Colonic mucosa (tissue), 4 donors: ENCODE measurements around the gene GTF3C1. TPM values are rescaled to one million over a fixed set of nuclear protein-coding genes. Genes with fewer than 3 reads are reported as not detected.

Experiments used
- DNase-seq: peaks from one replicate; pipeline ENCODE4 v3.0.0-alpha.2; 2020
- H3K27ac ChIP-seq: fragments of 200-600 bp; one replicate; pipeline ENCODE4 v1.8.0; 2021
- H3K27me3 ChIP-seq: fragments of 200-600 bp; one replicate; pipeline ENCODE4 v1.8.0; 2021
- H3K36me3 ChIP-seq: fragments of 200-600 bp; one replicate; pipeline ENCODE4 v1.8.0; 2021
- H3K4me1 ChIP-seq: fragments of 200-600 bp; one replicate; pipeline ENCODE4 v1.8.0; 2021; ENCODE audit warnings: mild to moderate bottlenecking
- H3K4me3 ChIP-seq: fragments of 200-600 bp; one replicate; pipeline ENCODE4 v1.8.0; 2021
- H3K9ac ChIP-seq, 2 donors: one replicate each; pipeline ENCODE4 v1.7.0; 2013; ENCODE audit warnings: control low read depth in 2 of 2, low read depth in 2 of 2, low read length in 2 of 2
- H3K9me3 ChIP-seq: fragments of 200-600 bp; one replicate; pipeline ENCODE4 v1.8.0; 2021
- intact Hi-C: fragments of 100-400 bp; cut with DNase I; formaldehyde crosslinking; loops from one replicate; pipeline ENCODE4 v1.14.1; 2022
- total RNA-seq, 2 donors: library from RNA; stranded (reverse); fragmentation: NEBNext Ultra II Directional in 1 of 2; extraction: Animal tissue kit (Norgen Biotek cat#: 25700) in 1 of 2; gene quantifications; one replicate each; pipeline ENCODE4 v1.2.1, GENCODE V29; 2021
- TF ChIP-seq, protein P1 (sequence below): fragments of 200-600 bp; IDR thresholded peaks from one replicate; pipeline ENCODE4 v1.8.0; 2022; ENCODE audit warnings: antibody characterized with exemption, mild to moderate bottlenecking
- donor health status: healthy.
- donor health status: DM: no; HTN: no; CAD: no.
- donor health status: DM: no; HTN: no; CAD: no.

Gene GTF3C1
- total RNA-seq, 2 donors from 2014 or later, result 40.1 to 67.8 TPM

DNA sequence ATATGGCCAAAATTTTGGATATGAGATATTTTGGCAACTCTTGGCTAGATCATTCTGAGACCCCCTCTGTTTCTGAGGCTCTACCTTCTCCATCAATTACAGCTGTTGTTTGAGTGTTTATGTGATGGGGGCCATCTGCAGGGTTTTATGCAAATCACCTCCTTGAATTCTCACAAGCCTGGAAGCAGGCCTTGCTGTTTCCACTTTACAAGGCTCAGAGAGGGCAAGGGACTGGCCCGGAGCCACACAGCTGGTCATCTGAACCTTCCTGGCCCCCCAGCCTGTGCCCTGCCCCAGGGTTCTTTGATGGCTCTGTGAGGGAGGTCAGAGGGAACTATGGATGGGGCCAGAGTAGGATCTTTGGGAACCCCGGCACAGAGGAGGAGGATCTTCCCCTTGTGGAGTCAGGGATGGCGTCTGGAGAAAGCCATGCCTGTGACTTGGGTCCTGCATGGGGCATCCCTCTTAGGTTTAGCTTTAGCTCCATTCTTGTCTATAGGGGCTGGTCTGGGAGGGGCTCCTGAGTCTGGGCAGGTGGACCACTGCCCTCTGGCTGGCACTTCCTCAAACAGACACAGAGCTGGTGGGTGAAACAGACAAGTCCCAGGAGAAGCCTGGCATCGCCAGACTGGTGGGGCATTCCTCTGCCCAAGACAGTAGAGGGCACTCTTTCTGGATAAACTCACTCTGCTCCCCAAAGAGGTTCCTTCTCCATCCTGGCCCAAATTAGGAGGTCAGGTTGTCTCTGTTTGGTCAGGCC is 121.5 kb downstream of the GTF3C1 start:
- intact Hi-C loops, result no loop called here
- H3K9ac ChIP-seq, result no peak overlapping the region
- TF ChIP-seq, protein P1, sequence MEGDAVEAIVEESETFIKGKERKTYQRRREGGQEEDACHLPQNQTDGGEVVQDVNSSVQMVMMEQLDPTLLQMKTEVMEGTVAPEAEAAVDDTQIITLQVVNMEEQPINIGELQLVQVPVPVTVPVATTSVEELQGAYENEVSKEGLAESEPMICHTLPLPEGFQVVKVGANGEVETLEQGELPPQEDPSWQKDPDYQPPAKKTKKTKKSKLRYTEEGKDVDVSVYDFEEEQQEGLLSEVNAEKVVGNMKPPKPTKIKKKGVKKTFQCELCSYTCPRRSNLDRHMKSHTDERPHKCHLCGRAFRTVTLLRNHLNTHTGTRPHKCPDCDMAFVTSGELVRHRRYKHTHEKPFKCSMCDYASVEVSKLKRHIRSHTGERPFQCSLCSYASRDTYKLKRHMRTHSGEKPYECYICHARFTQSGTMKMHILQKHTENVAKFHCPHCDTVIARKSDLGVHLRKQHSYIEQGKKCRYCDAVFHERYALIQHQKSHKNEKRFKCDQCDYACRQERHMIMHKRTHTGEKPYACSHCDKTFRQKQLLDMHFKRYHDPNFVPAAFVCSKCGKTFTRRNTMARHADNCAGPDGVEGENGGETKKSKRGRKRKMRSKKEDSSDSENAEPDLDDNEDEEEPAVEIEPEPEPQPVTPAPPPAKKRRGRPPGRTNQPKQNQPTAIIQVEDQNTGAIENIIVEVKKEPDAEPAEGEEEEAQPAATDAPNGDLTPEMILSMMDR, result no peak
- H3K36me3 ChIP-seq, result no peaks in the 10 kb centered on the region
- peak; percentile 11 for DNase-seq
- H3K27me3 ChIP-seq, result no peaks in the 10 kb centered on the region
- no peaks in the 10 kb centered on the region for H3K9me3 ChIP-seq
- H3K4me1 ChIP-seq, result no peaks in the 10 kb centered on the region
- H3K4me3 ChIP-seq, result no peak overlapping the region
- H3K27ac ChIP-seq, result no peak overlapping the region

DNA sequence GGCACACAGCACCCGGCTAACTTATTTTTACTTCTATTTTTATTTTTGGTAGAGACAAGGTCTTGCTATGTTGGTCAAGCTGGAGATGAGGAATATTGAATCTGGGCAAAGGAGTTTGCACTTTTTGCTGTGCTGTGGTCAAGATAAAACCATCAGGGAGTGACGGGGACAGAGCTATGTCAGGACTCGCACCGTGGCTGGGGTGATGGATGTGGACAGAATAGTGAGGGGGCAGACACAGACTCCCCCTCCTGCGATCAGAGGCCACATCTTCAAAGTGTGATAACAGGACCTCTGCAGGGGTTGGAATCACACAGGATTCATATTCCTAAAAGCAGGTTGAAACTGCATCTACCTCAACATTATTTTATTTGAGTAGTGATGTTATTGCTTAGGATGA is 122.2 kb downstream of the GTF3C1 start:
- TF ChIP-seq, protein P1, result no peak
- H3K9ac ChIP-seq, result no peak overlapping the region
- H3K4me3 ChIP-seq, result no peak overlapping the region
- intact Hi-C loops, result no loop called here
- H3K36me3 ChIP-seq, result no peaks in the 10 kb centered on the region
- no peaks in the 10 kb centered on the region for H3K9me3 ChIP-seq
- H3K27ac ChIP-seq, result no peak overlapping the region
- no peaks in the 10 kb centered on the region for H3K4me1 ChIP-seq
- peak; percentile 7 for DNase-seq
- H3K27me3 ChIP-seq, result no peaks in the 10 kb centered on the region

DNA sequence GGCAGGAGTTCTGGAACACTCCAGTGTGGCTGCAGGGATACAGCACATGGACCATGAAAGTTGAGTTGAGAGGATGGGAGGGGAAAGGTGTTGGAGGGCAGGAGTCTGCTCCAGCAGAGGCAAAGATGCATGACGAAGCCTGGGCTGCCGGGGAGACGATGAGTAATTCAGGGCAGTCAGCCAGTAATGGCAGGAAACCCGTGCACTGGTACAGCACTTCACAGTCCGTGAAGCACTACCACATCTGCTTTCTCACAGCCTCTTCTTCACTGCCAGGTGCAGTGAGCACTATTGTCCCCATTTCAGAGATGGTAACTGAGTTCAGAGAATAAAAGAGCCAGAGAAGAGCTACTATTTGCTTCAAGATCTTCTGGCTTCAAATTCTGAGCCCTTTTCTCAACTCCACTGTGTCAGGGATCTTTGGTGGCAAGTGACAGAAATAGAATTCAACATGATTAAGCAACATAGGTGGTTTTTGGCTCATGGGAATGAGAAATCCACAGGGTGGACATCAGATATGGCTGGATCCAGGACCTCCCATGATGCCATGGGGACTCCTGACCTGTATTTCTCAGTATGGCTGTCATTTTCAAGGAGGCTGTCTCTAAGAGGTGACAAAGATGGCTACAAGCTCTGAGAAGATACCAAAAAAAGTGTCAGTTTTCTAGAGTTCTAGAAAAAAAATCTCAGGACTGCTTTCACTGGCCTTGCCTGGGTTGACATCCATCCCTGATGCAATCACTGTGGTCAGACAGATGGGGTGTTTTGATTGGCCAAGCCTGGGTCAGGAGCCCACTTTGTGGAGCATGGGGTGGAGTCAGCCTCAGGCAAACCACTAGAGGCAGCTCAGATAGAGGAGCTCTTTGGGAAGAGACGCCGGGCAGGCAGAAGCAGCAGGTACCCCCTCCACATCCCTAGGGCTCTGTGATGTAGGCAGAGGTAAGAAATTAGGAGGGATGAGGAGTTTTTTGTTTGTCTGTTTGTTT is 123.0 kb downstream of the GTF3C1 start:
- DNase-seq, result peak; percentile 18
- TF ChIP-seq, protein P1, result no peak
- no peak overlapping the region for H3K27ac ChIP-seq

DNA sequence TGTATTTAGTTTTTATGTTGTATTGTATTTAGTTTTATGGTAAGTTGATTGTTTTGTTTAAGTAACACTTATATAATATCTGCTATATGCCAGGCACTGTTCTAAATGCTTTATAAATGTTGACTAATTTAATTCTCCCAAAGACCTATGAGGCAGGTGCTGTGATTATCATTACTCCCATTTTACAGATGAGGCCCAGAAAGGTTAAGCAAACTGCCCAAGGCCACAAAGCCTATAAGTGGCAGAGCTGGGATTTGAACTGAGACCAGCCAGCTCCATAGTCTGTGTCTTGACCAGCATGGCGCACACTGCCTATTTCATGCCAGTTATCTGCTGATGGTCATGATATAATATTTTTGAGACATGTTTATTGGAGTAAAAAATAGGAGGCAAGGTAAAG is 123.8 kb downstream of the GTF3C1 start:
- Histone ChIP-seq H3K4me3 (no peak overlapping the region), H3K9ac (no peak overlapping the region), H3K27me3 (no peaks in the 10 kb centered on the region), H3K36me3 (no peaks in the 10 kb centered on the region), H3K9me3 (no peaks in the 10 kb centered on the region), H3K4me1 (no peaks in the 10 kb centered on the region), H3K27ac (no peak overlapping the region)
- intact Hi-C loops, result no loop called here
- DNase-seq, result peak; percentile 2
- TF ChIP-seq, protein P1, result no peak

More for the DNA sequence above, 123.0 kb downstream of the GTF3C1 start:
- intact Hi-C loops, result no loop called here
- Histone ChIP-seq H3K36me3 (no peaks in the 10 kb centered on the region), H3K27me3 (no peaks in the 10 kb centered on the region), H3K9ac (no peak overlapping the region), H3K4me1 (no peaks in the 10 kb centered on the region), H3K4me3 (no peak overlapping the region), H3K9me3 (no peaks in the 10 kb centered on the region)

DNA sequence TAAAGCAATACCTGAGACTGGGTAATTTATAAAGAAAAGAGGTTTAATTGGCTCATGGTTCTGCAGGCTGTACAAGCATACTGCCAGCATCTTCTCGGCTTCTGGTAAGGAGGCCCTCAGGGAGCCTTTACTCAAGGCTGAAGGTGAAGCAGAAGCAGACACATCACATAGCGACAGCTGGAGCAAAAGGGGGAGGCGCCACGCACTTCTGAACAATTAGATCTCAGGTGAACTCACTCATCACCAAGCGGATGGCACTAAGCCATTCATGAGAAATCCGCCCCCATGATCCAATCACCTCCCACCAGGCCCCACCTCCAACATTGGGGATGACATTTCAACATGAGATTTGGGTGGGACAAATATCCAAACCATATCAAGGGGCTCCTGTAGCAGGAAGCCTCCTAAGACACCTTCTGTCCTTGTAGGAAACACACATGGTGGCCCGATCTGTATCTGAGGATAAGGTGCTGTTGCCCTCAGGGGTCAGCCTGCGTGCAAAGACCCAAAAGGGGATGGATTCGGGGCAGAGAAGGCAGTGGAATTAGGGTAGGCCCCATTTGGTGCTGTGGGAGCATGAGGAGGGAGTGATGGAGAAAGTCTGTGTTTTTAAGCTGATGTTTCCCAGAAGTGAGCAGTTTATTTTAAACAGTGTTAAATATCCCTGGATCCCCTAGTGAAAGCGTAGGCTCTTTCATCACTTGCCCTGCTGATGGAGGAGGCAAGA is 124.8 kb downstream of the GTF3C1 start:
- no peaks in the 10 kb centered on the region for H3K9me3 ChIP-seq
- H3K27me3 ChIP-seq, result no peaks in the 10 kb centered on the region
- H3K27ac ChIP-seq, result no peak overlapping the region
- H3K36me3 ChIP-seq, result no peaks in the 10 kb centered on the region
- no peak overlapping the region for H3K4me3 ChIP-seq
- intact Hi-C loops, result no loop called here
- TF ChIP-seq, protein P1, result no peak
- no peaks in the 10 kb centered on the region for H3K4me1 ChIP-seq
- H3K9ac ChIP-seq, result no peak overlapping the region
- peak; percentile 3 for DNase-seq
